HEK293 (cell line): ENCODE results near the gene FSCN2.

Source experiments
- ZBTB7A ChIP-seq: fragments of 450-650 bp; formaldehyde crosslinking; IDR thresholded peaks from 2 replicates; pipeline ENCODE4 v1.5.1; 2016; ENCODE audit warnings: low read depth, missing biosample characterization, missing genetic modification characterization
- ZNF114 ChIP-seq: fragments of 450-650 bp; formaldehyde crosslinking; IDR thresholded peaks from 2 replicates; pipeline ENCODE4 v1.5.0; 2017; ENCODE audit warnings: missing biosample characterization, missing genetic modification characterization
- ZNF24 ChIP-seq: fragments of 450-650 bp; formaldehyde crosslinking; IDR thresholded peaks from 2 replicates; pipeline ENCODE4 v1.5.1; 2016; ENCODE audit warnings: missing biosample characterization, missing genetic modification characterization
- ZNF423 ChIP-seq: fragments of 450-650 bp; formaldehyde crosslinking; IDR thresholded peaks from 2 replicates; pipeline ENCODE4 v1.5.1; 2016; ENCODE audit warnings: missing biosample characterization, missing genetic modification characterization
- ZNF580 ChIP-seq: fragments of 450-650 bp; formaldehyde crosslinking; IDR thresholded peaks from 2 replicates; pipeline ENCODE4 v1.5.1; 2016; ENCODE audit warnings: missing biosample characterization, missing genetic modification characterization
- ZNF626 ChIP-seq: fragments of 450-650 bp; sonication (Bioruptor Pico); formaldehyde crosslinking; IDR thresholded peaks from 2 replicates; pipeline ENCODE4 v1.5.1; 2018; ENCODE audit warnings: missing biosample characterization, missing genetic modification characterization, inconsistent platforms
- ZSCAN30 ChIP-seq: fragments of 450-650 bp; IDR thresholded peaks from 2 replicates; pipeline ENCODE4 v1.5.1; 2018; ENCODE audit warnings: missing biosample characterization, mild to moderate bottlenecking, missing genetic modification characterization, moderate library complexity
- TF ChIP-seq, protein P1 (sequence below): fragments of 450-650 bp; formaldehyde crosslinking; IDR thresholded peaks from 2 replicates; pipeline ENCODE4 v1.5.1; 2016; ENCODE audit warnings: missing biosample characterization, missing genetic modification characterization

DNA sequence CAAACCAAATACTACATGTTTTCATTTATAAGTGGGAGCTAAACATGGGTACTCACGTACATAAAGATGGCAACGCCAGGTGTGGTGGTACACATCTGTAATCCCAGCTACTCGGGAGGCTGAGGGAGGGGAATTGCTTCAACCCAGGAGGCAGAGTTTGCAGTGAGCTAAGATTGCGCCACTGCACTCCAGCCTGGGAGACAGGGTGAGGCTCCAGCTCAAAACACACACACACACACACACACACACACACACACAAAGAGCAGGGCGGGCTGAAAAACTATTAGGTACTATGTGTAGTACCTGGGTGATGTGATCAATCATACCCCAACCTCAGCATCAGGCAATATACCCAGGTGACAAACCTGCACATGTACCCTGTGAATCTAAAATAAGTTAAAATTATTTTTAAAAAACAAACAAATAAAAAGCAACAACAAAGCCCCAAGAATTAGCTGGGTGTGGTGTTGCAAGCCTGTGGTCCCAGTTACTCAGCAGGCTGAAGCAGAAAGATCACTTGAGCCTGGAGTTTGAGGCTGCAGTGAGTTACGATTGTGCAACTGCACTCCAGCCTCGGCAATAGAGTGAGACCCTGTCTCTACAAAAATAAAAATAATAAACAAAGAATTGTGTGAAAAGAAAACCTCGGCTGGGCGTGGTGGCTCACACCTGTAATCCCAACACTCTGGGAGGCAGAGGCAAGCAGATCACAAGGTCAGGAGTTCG lies 35.8 kb downstream of the FSCN2 start:
- TF ChIP-seq, protein P1, sequence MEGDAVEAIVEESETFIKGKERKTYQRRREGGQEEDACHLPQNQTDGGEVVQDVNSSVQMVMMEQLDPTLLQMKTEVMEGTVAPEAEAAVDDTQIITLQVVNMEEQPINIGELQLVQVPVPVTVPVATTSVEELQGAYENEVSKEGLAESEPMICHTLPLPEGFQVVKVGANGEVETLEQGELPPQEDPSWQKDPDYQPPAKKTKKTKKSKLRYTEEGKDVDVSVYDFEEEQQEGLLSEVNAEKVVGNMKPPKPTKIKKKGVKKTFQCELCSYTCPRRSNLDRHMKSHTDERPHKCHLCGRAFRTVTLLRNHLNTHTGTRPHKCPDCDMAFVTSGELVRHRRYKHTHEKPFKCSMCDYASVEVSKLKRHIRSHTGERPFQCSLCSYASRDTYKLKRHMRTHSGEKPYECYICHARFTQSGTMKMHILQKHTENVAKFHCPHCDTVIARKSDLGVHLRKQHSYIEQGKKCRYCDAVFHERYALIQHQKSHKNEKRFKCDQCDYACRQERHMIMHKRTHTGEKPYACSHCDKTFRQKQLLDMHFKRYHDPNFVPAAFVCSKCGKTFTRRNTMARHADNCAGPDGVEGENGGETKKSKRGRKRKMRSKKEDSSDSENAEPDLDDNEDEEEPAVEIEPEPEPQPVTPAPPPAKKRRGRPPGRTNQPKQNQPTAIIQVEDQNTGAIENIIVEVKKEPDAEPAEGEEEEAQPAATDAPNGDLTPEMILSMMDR (tag by site-specific recombination): no peak
- no peak for TF ChIP-seq ZNF114 (tag by site-specific recombination)
- TF ChIP-seq ZBTB7A (tag by site-specific recombination): no peak
- TF ChIP-seq ZSCAN30 (tag by site-specific recombination): no peak
- no peak for TF ChIP-seq ZNF580
- TF ChIP-seq ZNF626 (tag by site-specific recombination): no peak
- TF ChIP-seq ZNF24 (tag by site-specific recombination): no peak
- TF ChIP-seq ZNF423 (tag by site-specific recombination): no peak
